ENCODE data around the gene AGAP1. TPM values are rescaled to one million over a fixed set of nuclear protein-coding genes. Genes with fewer than 3 reads are reported as not detected.

Gene AGAP1
- total RNA-seq, 4 donors from 2014 or later = 5.3 to 30.6 (median 19.2) TPM

GRCh38 chr2:235911125-235911524, 417.3 kb downstream of the AGAP1 start:
- no peaks in the 10 kb centered on the region for H3K4me1 ChIP-seq
- intact Hi-C loops (cut with DNase I; ENCODE audit: low total_unique reads) = no loop called here
- no peak overlapping the region for H3K27ac ChIP-seq
- H3K9me3 ChIP-seq = no peaks in the 10 kb centered on the region
- H3K36me3 ChIP-seq = no peaks in the 10 kb centered on the region
- no peak overlapping the region for H3K4me3 ChIP-seq
- TF ChIP-seq CTCF (IDR thresholded peaks at IDR 0.05) = no peak
- TF ChIP-seq POLR2A (IDR thresholded peaks at IDR 0.05) = no peak
- no peak for DNase-seq
- no peaks in the 10 kb centered on the region for H3K27me3 ChIP-seq

GRCh38 chr2:235911633-235912233, 417.9 kb downstream of the AGAP1 start:
- Histone ChIP-seq H3K4me3 (no peak overlapping the region), H3K4me1 (no peaks in the 10 kb centered on the region), H3K36me3 (no peaks in the 10 kb centered on the region), H3K27ac (no peak overlapping the region), H3K9me3 (no peaks in the 10 kb centered on the region), H3K27me3 (no peaks in the 10 kb centered on the region)
- DNase-seq = no peak
- intact Hi-C loops (cut with DNase I; ENCODE audit: low total_unique reads) = no loop called here
- TF ChIP-seq POLR2A (IDR thresholded peaks at IDR 0.05) (no peak), CTCF (IDR thresholded peaks at IDR 0.05) (no peak)

GRCh38 chr2:235914756-235915155, 420.9 kb downstream of the AGAP1 start:
- intact Hi-C loops (cut with DNase I; ENCODE audit: low total_unique reads) = no loop called here
- H3K27ac ChIP-seq = no peak overlapping the region
- no peaks in the 10 kb centered on the region for H3K36me3 ChIP-seq
- H3K9me3 ChIP-seq = no peaks in the 10 kb centered on the region
- no peak for DNase-seq
- no peak overlapping the region for H3K4me3 ChIP-seq
- TF ChIP-seq POLR2A (IDR thresholded peaks at IDR 0.05) = no peak
- no peak for TF ChIP-seq CTCF (IDR thresholded peaks at IDR 0.05)
- H3K4me1 ChIP-seq = no peaks in the 10 kb centered on the region
- no peaks in the 10 kb centered on the region for H3K27me3 ChIP-seq

- Histone ChIP-seq H3K36me3 (no peaks in the 10 kb centered on the region), H3K4me3 (no peak overlapping the region), H3K9me3 (no peaks in the 10 kb centered on the region), H3K27ac (no peak overlapping the region), H3K4me1 (no peaks in the 10 kb centered on the region), H3K27me3 (no peaks in the 10 kb centered on the region)
- no peak for DNase-seq
- intact Hi-C loops (cut with DNase I; ENCODE audit: low total_unique reads) = no loop called here
- TF ChIP-seq POLR2A (IDR thresholded peaks at IDR 0.05) (no peak), CTCF (IDR thresholded peaks at IDR 0.05) (no peak)
These were observed 423.7 kb downstream of the AGAP1 start for GRCh38 chr2:235917506-235917905.

- H3K4me3 ChIP-seq = no peak overlapping the region
- H3K27ac ChIP-seq = no peak overlapping the region
- no peaks in the 10 kb centered on the region for H3K36me3 ChIP-seq
- H3K9me3 ChIP-seq = no peaks in the 10 kb centered on the region
- no peaks in the 10 kb centered on the region for H3K4me1 ChIP-seq
- DNase-seq = no peak
- no peak for TF ChIP-seq CTCF (IDR thresholded peaks at IDR 0.05)
- TF ChIP-seq POLR2A (IDR thresholded peaks at IDR 0.05) = no peak
- intact Hi-C loops (cut with DNase I; ENCODE audit: low total_unique reads) = no loop called here
- H3K27me3 ChIP-seq = no peaks in the 10 kb centered on the region
These were observed 425.0 kb downstream of the AGAP1 start for GRCh38 chr2:235918876-235919275.

Measured in uterus (tissue), 4 donors.